Measurements from ENCODE around the gene DCLK2. TPM values are rescaled to one million over a fixed set of nuclear protein-coding genes. Genes with fewer than 3 reads are reported as not detected.

Gene DCLK2
- total RNA-seq, 2 experiments from 2014 or later, result not detected

DNA sequence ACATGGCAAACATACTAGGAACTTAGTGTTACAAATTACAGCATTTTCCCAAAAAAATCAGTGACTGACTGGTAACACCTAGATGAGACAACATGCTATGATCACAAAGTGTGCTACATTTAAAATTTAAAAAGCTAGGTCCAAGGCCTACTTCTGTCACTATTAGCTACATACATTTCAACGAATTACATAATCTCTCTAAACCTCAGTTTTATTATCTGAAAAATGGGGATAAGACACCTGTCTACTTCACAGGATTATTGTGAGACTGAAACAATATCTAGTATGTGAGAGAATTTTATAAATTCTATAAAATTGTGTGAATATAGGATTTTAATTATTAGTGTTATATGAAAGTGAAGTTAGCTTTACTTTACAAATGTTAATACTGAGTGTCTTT is 228.5 kb downstream of the DCLK2 start:
- no peaks in the 10 kb centered on the region for H3K9me3 Mint-ChIP-seq (ENCODE audit: insufficient read depth)
- H3K27me3 Mint-ChIP-seq (ENCODE audit: low read depth), result no peaks in the 10 kb centered on the region
- no peak overlapping the region for H3K27ac Mint-ChIP-seq
- ChIA-PET POLR2A (no interaction called here), CTCF (interaction anchor here (1.2 kb wide), 1 partner anchor 9 kb away, joined by 4 read pairs; no protein-coding TSS in a partner anchor)
- no peaks in the 10 kb centered on the region for H3K36me3 Mint-ChIP-seq (ENCODE audit: low read depth)
- DNase-seq (no peak), ATAC-seq (no peak)
- H3K4me3 Mint-ChIP-seq, result no peak overlapping the region
- H3K4me1 Mint-ChIP-seq (ENCODE audit: low read depth), result no peaks in the 10 kb centered on the region
